Body of pancreas (tissue), 4 donors: ENCODE data around the gene SCGB2A2. TPM values are rescaled to one million over a fixed set of nuclear protein-coding genes. Genes with fewer than 3 reads are reported as not detected.

Source experiments
- ATAC-seq: fragments of 150-250 bp; one replicate; pipeline ENCODE4 v1.9.1; 2016
- DNase-seq, 4 donors: peaks; one replicate each; pipeline ENCODE4 v3.0.0-alpha.2; 2019
- H3K27ac ChIP-seq, 4 donors: fragments of 200-600 bp; sonication (generic); 1 replicate in 3 of 4; 2 replicates in 1 of 4; pipeline versions ENCODE4 v1.5.1 to v1.6.1; 2016 to 2019; ENCODE audit warnings: mild to moderate bottlenecking in 1 of 4, mixed read lengths in 1 of 4, moderate library complexity in 1 of 4
- H3K27me3 ChIP-seq, 2 donors: fragments of 200-600 bp; sonication (generic); one replicate each; pipeline ENCODE4 v1.6.0; 2016; ENCODE audit warnings: mild to moderate bottlenecking in 1 of 2
- H3K36me3 ChIP-seq, 2 donors: fragments of 200-600 bp; sonication (generic); replicated peaks in 1 of 2; 2 replicates each; pipeline ENCODE4 v1.5.1; 2016; ENCODE audit warnings: low read depth in 2 of 2; ENCODE audit not compliant: insufficient read depth in 1 of 2
- H3K4me1 ChIP-seq: fragments of 200-600 bp; sonication (generic); one replicate; pipeline ENCODE4 v1.6.0; 2016
- H3K4me3 ChIP-seq, 2 donors: fragments of 200-600 bp; sonication (generic); 1 replicate in 1 of 2; 2 replicates in 1 of 2; pipeline ENCODE4 v1.5.1; 2016 to 2019
- H3K9me3 ChIP-seq, 3 donors: fragments of 200-600 bp; sonication (generic); 1 replicate in 2 of 3; 2 replicates in 1 of 3; pipeline ENCODE4 v1.5.1; 2016
- POLR2A ChIP-seq, 3 donors: fragments of 450-650 bp; IDR thresholded peaks; one replicate each; pipeline ENCODE4 v1.6.1; 2016; ENCODE audit warnings: antibody characterized with exemption in 3 of 3, mild to moderate bottlenecking in 2 of 3
- WGBS, 2 donors: methylation state at CpG; one replicate each; pipeline ENCODE4 v1.1.5; 2017; 5-methylcytosine and 5-hydroxymethylcytosine counted together
- intact Hi-C: fragments of 100-400 bp; cut with DNase I; formaldehyde crosslinking; loops from one replicate; pipeline ENCODE4 v1.15.1; 2023
- total RNA-seq, 2 donors: library from RNA; depleted of rRNA; stranded (reverse); fragments of >200 nt; gene quantifications; one replicate each; pipeline ENCODE4 v1.1.0, GENCODE V29; 2016
- TF ChIP-seq, protein P1 (sequence below), 7 experiments: fragments of 450-650 bp in 4 of 7; fragments of 200-600 bp in 3 of 7; sonication (generic) in 3 of 7; IDR thresholded peaks; one replicate each; pipeline ENCODE4 v1.5.1; 2016 to 2019; ENCODE audit warnings: antibody characterized with exemption in 7 of 7

SCGB2A2 gene
- total RNA-seq, 2 donors from 2014 or later, result not detected

DNA sequence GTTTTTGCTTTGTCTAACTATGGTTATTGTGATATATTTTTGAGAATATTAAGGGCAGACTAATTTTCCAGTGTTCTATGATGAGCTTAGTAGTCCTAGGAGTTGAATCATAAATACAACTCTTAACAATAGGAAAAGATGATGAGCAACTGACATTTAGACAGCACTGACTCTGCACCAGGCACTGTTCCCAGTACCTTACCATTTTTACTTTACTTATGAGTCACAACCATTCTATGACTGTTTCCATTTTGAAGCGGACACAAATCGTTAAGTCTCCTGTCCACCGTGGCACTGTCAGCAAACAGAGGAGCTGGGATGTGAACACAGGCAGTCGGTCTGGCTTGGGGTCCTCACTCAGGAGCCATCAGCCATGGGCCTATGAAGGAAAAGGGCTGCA is 3.4 kb upstream of the SCGB2A2 start:
- H3K9me3 ChIP-seq, result no peaks in the 10 kb centered on the region
- H3K27me3 ChIP-seq, result no peaks in the 10 kb centered on the region
- H3K4me1 ChIP-seq, result no peaks in the 10 kb centered on the region
- WGBS, 2 donors, result 52 to 65% methylated on average over 4 of the region's 4 CpGs
- no peak for DNase-seq
- H3K36me3 ChIP-seq, result no peaks in the 10 kb centered on the region
- intact Hi-C loops, result no loop called here
- ATAC-seq, result no peak
- H3K4me3 ChIP-seq, result no peak overlapping the region
- no peak overlapping the region for H3K27ac ChIP-seq
- TF ChIP-seq, protein P1, sequence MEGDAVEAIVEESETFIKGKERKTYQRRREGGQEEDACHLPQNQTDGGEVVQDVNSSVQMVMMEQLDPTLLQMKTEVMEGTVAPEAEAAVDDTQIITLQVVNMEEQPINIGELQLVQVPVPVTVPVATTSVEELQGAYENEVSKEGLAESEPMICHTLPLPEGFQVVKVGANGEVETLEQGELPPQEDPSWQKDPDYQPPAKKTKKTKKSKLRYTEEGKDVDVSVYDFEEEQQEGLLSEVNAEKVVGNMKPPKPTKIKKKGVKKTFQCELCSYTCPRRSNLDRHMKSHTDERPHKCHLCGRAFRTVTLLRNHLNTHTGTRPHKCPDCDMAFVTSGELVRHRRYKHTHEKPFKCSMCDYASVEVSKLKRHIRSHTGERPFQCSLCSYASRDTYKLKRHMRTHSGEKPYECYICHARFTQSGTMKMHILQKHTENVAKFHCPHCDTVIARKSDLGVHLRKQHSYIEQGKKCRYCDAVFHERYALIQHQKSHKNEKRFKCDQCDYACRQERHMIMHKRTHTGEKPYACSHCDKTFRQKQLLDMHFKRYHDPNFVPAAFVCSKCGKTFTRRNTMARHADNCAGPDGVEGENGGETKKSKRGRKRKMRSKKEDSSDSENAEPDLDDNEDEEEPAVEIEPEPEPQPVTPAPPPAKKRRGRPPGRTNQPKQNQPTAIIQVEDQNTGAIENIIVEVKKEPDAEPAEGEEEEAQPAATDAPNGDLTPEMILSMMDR (IDR thresholded peaks at IDR 0.05), result no peak
- no peak for TF ChIP-seq POLR2A (IDR thresholded peaks at IDR 0.05)

DNA sequence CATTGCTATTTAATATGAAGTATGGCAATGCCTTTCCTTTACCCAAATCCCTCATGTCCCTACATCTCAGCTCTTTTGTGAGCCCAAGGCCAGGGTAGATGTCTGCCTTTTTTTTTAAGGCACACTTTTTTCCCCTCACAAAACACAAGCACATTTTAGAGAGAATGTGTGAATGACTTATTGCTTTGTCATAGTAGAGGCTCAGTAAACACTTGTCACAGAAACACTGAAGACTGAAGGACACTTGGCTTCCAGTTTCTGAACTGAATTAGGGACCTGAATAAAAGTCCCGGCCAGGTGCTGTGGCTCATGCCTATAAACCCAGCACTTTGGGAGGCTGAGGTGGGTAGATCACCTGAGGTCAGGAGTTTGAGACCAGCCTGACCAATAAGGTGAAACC is 2.9 kb upstream of the SCGB2A2 start:
- Histone ChIP-seq H3K4me1 (no peaks in the 10 kb centered on the region), H3K9me3 (no peaks in the 10 kb centered on the region), H3K36me3 (no peaks in the 10 kb centered on the region), H3K27ac (no peak overlapping the region), H3K27me3 (no peaks in the 10 kb centered on the region), H3K4me3 (no peak overlapping the region)
- TF ChIP-seq, protein P1 (IDR thresholded peaks at IDR 0.05), result no peak
- no peak for TF ChIP-seq POLR2A (IDR thresholded peaks at IDR 0.05)
- intact Hi-C loops, result no loop called here
- 86 to 100% methylated on average over 1 of the region's 1 CpG for WGBS, 2 donors
- ATAC-seq, result no peak
- no peak for DNase-seq

DNA sequence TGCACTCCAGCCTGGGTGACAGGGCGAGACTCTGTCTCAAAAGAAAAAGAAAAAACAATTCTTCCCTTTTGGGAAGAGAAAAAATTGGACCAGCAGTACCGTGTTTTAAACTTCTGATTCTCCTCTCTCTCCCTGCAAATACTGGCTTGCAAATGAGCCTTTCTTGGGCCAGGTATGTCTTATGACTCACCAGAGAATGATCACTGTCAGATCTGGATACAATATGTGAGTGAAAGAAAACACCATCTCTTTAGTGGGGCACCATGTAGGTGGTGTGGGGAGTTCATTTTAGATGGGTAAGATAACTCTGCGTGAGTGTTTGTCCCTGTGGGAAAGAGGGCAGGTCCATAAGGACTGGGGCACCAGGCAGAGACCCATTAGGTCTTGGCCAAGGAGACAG is 2.4 kb upstream of the SCGB2A2 start:
- H3K27ac ChIP-seq, result no peak overlapping the region
- DNase-seq, result no peak
- intact Hi-C loops, result no loop called here
- H3K4me1 ChIP-seq, result no peaks in the 10 kb centered on the region
- H3K27me3 ChIP-seq, result no peaks in the 10 kb centered on the region
- TF ChIP-seq, protein P1 (IDR thresholded peaks at IDR 0.05), result no peak
- TF ChIP-seq POLR2A (IDR thresholded peaks at IDR 0.05), result no peak
- 62 to 78% methylated on average over 3 of the region's 3 CpGs for WGBS, 2 donors
- H3K9me3 ChIP-seq, result no peaks in the 10 kb centered on the region
- no peak overlapping the region for H3K4me3 ChIP-seq
- no peak for ATAC-seq
- H3K36me3 ChIP-seq, result no peaks in the 10 kb centered on the region

DNA sequence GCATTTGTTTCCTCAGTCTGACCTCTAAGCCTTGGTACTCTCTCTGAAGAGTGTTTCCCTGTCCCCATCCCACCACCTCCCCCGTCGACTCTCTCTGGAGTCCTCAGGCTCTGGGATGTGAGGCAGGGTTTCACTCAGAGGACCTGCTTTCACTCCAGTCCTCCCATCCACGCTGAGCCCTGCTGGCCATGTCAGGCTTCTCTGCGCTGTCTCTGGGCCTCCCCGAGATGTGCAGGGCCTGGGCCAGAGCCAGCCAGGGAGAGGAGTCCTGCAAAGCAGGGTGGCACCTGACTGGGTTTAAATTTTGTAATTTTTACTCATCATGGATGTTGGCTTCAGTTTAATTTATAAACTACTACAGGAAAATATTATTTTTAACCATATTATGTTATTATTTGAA is 3.3 kb downstream of the SCGB2A2 start:
- Histone ChIP-seq H3K4me3 (no peak overlapping the region), H3K36me3 (no peaks in the 10 kb centered on the region), H3K4me1 (no peaks in the 10 kb centered on the region), H3K27me3 (no peaks in the 10 kb centered on the region), H3K27ac (no peak overlapping the region), H3K9me3 (no peaks in the 10 kb centered on the region)
- TF ChIP-seq, protein P1 (IDR thresholded peaks at IDR 0.05), result no peak
- no peak for TF ChIP-seq POLR2A (IDR thresholded peaks at IDR 0.05)
- intact Hi-C loops, result no loop called here
- WGBS, 2 donors, result 63 to 78% methylated on average over 5 of the region's 5 CpGs
- no peak for ATAC-seq
- DNase-seq, result no peak

DNA sequence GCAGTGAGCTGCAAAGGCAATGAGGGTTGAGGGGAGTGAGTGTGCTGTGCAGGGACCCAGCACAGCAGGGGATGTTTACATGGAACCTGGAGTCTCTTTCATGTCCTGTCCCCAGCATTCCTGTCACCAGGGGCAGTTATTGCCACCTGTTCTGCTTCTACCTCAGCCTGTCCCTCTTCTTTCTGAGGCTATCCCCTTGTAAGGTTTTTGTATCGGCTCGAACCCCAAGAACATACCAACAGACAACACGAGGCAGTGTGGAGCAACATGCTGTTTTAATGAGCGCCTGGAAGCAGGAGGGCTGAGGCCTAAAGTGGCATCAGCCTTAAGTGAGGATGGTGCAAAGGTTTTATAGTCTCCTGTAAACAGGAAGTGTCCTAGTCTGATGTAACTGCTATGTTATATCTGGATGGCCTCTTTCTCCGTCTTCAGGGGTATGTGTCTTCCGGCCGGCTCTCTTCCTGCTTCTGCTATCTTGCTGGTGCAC is 3.9 kb downstream of the SCGB2A2 start:
- Histone ChIP-seq H3K36me3 (no peaks in the 10 kb centered on the region), H3K4me3 (no peak overlapping the region), H3K27ac (no peak overlapping the region), H3K4me1 (no peaks in the 10 kb centered on the region), H3K27me3 (no peaks in the 10 kb centered on the region), H3K9me3 (no peaks in the 10 kb centered on the region)
- TF ChIP-seq, protein P1 (IDR thresholded peaks at IDR 0.05), result no peak
- no peak for TF ChIP-seq POLR2A (IDR thresholded peaks at IDR 0.05)
- WGBS, 2 donors, result 73 to 84% methylated on average over 7 of the region's 7 CpGs
- ATAC-seq (no peak), DNase-seq (no peak)
- intact Hi-C loops, result no loop called here
